Heart left ventricle (tissue), 16 donors: Measurements from ENCODE around the gene PLXNB1. TPM values are rescaled to one million over a fixed set of nuclear protein-coding genes. Genes with fewer than 3 reads are reported as not detected.

Experiments used
- ATAC-seq, 4 donors: fragments of 200-7000 bp; cut with Tn5 transposase; one replicate each; pipeline ENCODE4 v1.9.1; 2020 to 2022; ENCODE audit warnings: moderate library complexity in 4 of 4, mild to moderate bottlenecking in 3 of 4, moderate number of reproducible peaks in 1 of 4
- DNase-seq, 5 donors: peaks; one replicate each; pipeline ENCODE4 v3.0.0-alpha.2; 2020
- H3K27ac ChIP-seq, 12 donors: fragments of 200-600 bp; sonication (generic) in 4 of 12; one replicate each; pipeline versions ENCODE4 v1.5.0 to v1.8.0; 2016 to 2022; ENCODE audit warnings: mild to moderate bottlenecking in 2 of 12
- H3K27me3 ChIP-seq, 9 donors: fragments of 200-600 bp; sonication (generic) in 2 of 9; one replicate each; pipeline versions ENCODE4 v1.5.1 to v1.8.0; 2016 to 2022; ENCODE audit warnings: mild to moderate bottlenecking in 3 of 9
- H3K36me3 ChIP-seq, 9 donors: fragments of 200-600 bp; sonication (generic) in 2 of 9; one replicate each; pipeline versions ENCODE4 v1.5.0 to v1.8.0; 2018 to 2022; ENCODE audit warnings: mild to moderate bottlenecking in 2 of 9
- H3K4me1 ChIP-seq, 12 donors: fragments of 200-600 bp; sonication (generic) in 4 of 12; one replicate each; pipeline versions ENCODE4 v1.5.0 to v1.8.0; 2016 to 2022; ENCODE audit warnings: mild to moderate bottlenecking in 3 of 12
- H3K4me3 ChIP-seq, 12 donors: fragments of 200-600 bp; sonication (generic) in 4 of 12; one replicate each; pipeline versions ENCODE4 v1.5.0 to v1.8.0; 2017 to 2022; ENCODE audit warnings: mild to moderate bottlenecking in 9 of 12, moderate library complexity in 4 of 12
- H3K9me3 ChIP-seq, 12 donors: fragments of 200-600 bp; sonication (generic) in 4 of 12; one replicate each; pipeline versions ENCODE4 v1.5.0 to v1.8.0; 2016 to 2022; ENCODE audit warnings: mild to moderate bottlenecking in 1 of 12
- CTCF ChIP-seq, 12 donors: fragments of 200-600 bp; sonication (generic) in 4 of 12; IDR thresholded peaks; one replicate each; pipeline versions ENCODE4 v1.5.0 to v1.8.0; 2018 to 2022; ENCODE audit warnings: antibody characterized with exemption in 12 of 12, mild to moderate bottlenecking in 5 of 12
- POLR2A ChIP-seq, 2 donors: fragments of 450-650 bp; IDR thresholded peaks; one replicate each; pipeline ENCODE4 v1.6.1; 2017; ENCODE audit warnings: antibody characterized with exemption in 2 of 2, mild to moderate bottlenecking in 2 of 2, moderate library complexity in 2 of 2
- WGBS, 4 donors: extraction: QIAGEN DNeasy Blood & Tissue Kit in 2 of 4; methylation state at CpG; one replicate each; pipeline versions ENCODE4 v1.1.5 to v1.1.7; 2013 to 2018; 5-methylcytosine and 5-hydroxymethylcytosine counted together
- intact Hi-C, 10 donors: fragments of 100-400 bp; cut with DNase I; formaldehyde crosslinking; loops; one replicate each; pipeline versions ENCODE4 v1.11.1 to v1.14.2; 2022
- polyA plus RNA-seq, 2 donors: library from polyadenylated mRNA; stranded (reverse); fragments of 200-250 nt; gene quantifications; one replicate each; pipeline ENCODE4 v1.2.3, GENCODE V29; 2013
- total RNA-seq, 9 donors: library from RNA; depleted of rRNA in 2 of 9; stranded (reverse); fragments of >200 nt in 2 of 9; fragmentation: NEBNext Ultra II Directional in 3 of 9; extraction: Animal tissue kit (Norgen Biotek cat#: 25700) in 3 of 9; gene quantifications; one replicate each; pipeline versions ENCODE4 v1.1.0 to v1.2.4, GENCODE V29; 2016 to 2023
- donor health status: ischemic (EF 13 %, LVEDD 7.1; RV severe dilation, severe dysfunction).
- donor health status: healthy with polysubstance abuse.
- donor health status: DM: no; HTN: yes; CAD: no.
- donor health status: DM: no; HTN: no; CAD: no.
- donor health status: ischemic (EF 25% LVEDD 6.9; RV normal size, moderate dysfunction).
- donor health status: ischemic (EF 25% LVEDD 5.7; RV mildly dilated, moderate dysfunction).
- donor health status: healthy.
- donor health status: DM: yes; HTN: yes; CAD: no.
- donor health status: ischemic (EF 35%, LVEDD 5.7; RV mildly dilated, moderate dysfunction).
- donor health status: nonischemic (EF 11% LVEDD 7.7; RV severe dilation, severe dysfunction).
- donor health status: DM: yes; HTN: yes; CAD: no.
- donor health status: PGD.
- donor health status: ischemic (EF 29% LVEDD 5.4; RV normal size, mild dysfunction).
- donor health status: nonischemic (EF 23%, LVEDD 6.1; RV moderate dilation, normal function).

Gene PLXNB1
- total and polyA plus RNA-seq, 11 donors: 28.0 to 71.8 (median 46.4) TPM

DNA sequence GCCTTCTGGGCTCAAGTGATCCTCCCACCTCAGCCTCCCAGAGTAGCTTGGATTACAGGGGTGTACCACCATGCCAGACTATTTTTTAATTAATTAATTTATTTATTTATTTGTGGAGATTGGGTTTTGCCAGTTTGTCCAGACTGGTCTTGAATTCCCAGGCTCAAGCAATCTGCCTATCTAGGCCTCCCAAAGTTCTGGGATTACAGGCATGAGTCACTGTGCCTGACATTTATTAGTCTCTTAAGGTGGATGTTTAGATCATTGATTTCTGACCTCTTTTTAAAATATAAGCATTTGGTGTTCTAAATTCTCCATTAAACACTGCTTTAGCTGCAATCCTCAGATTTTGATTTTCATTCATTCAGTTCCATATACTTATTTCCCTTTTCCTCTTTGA lies 42.3 kb downstream of the PLXNB1 start:
- ATAC-seq (no peak), DNase-seq (no peak)
- no peaks in the 10 kb centered on the region for H3K4me1 ChIP-seq
- no peaks in the 10 kb centered on the region for H3K36me3 ChIP-seq
- no peak overlapping the region for H3K27ac ChIP-seq
- intact Hi-C loops: no loop called here
- H3K4me3 ChIP-seq: no peak overlapping the region
- peaks cover 0 to 3% (median 0%) of the 10 kb centered on the region in 9 donors for H3K27me3 ChIP-seq
- H3K9me3 ChIP-seq: peaks cover 0 to 9% (median 2%) of the 10 kb centered on the region in 12 donors
- TF ChIP-seq CTCF (IDR thresholded peaks at IDR 0.05) (no peak), POLR2A (IDR thresholded peaks at IDR 0.05) (no peak)

DNA sequence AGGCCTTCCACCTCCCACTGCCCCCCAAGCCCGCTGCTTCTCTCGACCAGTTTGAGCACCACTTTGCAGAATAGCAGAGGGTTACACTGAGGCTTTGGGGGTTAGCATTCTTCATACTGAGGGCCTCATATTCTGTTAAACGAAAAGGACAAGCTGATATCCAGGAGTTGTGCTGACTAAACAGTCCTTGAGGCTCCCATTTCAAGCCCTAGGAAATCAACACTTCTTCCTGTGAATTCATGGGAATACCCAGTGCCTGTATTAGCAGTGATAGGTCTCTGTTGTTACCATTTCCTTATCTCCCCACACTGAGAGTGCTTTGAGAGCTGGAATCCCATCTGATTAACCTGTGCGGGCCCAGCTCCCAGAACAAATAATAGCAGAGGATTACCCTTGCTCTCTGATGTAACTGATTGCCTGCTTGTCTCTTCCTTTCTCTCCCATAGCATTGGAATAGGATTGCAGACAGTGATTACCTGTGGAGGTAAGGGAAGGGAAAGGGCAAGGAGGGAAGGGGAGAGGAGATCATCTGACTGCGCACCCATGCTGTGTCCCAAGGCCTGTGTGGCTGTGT lies 56.9 kb downstream of the PLXNB1 start:
- Histone ChIP-seq H3K9me3 (no peaks in the 10 kb centered on the region), H3K36me3 (no peaks in the 10 kb centered on the region), H3K27ac (no peak overlapping the region), H3K4me3 (no peak overlapping the region), H3K27me3 (no peaks in the 10 kb centered on the region), H3K4me1 (no peaks in the 10 kb centered on the region)
- WGBS, 4 donors: 52 to 59% (median 54%) methylated on average over 5 of the region's 5 CpGs
- intact Hi-C loops: no loop called here
- DNase-seq (no peak), ATAC-seq (no peak)
- TF ChIP-seq POLR2A (IDR thresholded peaks at IDR 0.05) (no peak), CTCF (IDR thresholded peaks at IDR 0.05) (no peak)

GRCh38 chr3:48372377-48372770 lies 57.5 kb downstream of the PLXNB1 start:
- Histone ChIP-seq H3K27ac (no peak overlapping the region), H3K4me1 (no peaks in the 10 kb centered on the region), H3K27me3 (no peaks in the 10 kb centered on the region), H3K4me3 (no peak overlapping the region), H3K36me3 (no peaks in the 10 kb centered on the region), H3K9me3 (no peaks in the 10 kb centered on the region)
- ATAC-seq: no peak
- 74 to 83% (median 80%) methylated on average over 7 of the region's 7 CpGs for WGBS, 4 donors
- DNase-seq: no peak
- TF ChIP-seq POLR2A (IDR thresholded peaks at IDR 0.05) (no peak), CTCF (IDR thresholded peaks at IDR 0.05) (no peak)
- intact Hi-C loops: no loop called here

DNA sequence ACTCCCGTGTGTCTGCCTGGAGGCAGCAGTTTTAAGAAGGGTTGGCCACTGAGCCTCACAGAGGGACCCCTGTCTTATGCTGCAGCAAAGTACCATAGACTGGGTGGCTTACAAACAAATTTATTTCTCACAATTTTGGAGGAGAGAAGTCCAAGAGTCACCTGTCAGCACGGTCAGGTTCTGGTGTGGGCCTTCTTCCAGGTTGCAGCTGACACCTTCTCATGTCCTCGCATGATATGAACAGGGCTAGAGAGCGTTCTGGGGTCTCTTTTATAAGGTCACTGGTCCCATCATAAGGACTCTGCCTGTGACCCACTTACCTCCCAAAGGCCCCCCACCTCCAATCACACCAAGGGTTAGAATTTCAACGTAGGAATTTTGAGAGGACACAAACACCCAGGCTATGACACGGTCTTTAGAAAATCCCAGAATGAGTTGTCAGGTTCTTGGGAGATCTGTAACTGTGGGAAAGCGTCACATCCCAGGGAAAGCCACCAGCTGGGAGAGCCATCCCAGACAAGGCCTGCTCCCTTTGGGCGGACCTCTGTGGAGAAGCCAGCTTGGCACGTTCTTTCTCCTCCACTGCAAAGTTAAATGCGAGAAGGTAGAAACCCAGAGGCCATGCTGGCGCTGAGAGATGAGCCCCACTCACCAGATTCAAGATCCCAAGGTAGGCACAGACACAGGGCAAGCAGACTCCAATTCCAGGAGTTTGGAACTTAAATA lies 58.1 kb downstream of the PLXNB1 start, which contains the start of gene FBXW12:
Gene FBXW12, plus strand, starts transcription at position 569 of the 726 bp plus-strand sequence. CDS start 549 bp downstream, outside the sequence.
- H3K4me3 ChIP-seq: no peak within 1 kb of the TSS
- WGBS, 4 donors: 88 to 95% (median 91%) methylated on average over 9 to 11 of the region's 11 CpGs
- DNase-seq: no peak
- no peaks in the 10 kb centered on the region for H3K27me3 ChIP-seq
- no peaks in the 10 kb centered on the region for H3K4me1 ChIP-seq
- intact Hi-C loops: no loop called here
- TF ChIP-seq CTCF (IDR thresholded peaks at IDR 0.05) (no peak), POLR2A (IDR thresholded peaks at IDR 0.05) (no peak)
- no peak within 1 kb of the TSS for H3K27ac ChIP-seq
- H3K36me3 ChIP-seq: no peaks in the 10 kb centered on the region
- no peak for ATAC-seq
- H3K9me3 ChIP-seq: no peaks in the 10 kb centered on the region
